ENCODE measurements around the gene HIVEP2. TPM values are rescaled to one million over a fixed set of nuclear protein-coding genes. Genes with fewer than 3 reads are reported as not detected.

Gene HIVEP2
- total and polyA plus RNA-seq, 2 donors (not counting 3 experiments of a cell fraction or from before 2014, with no cell fraction given), result 1.3 to 4.7 TPM

- Histone ChIP-seq H3K27me3 (ENCODE audit: control insufficient read depth in 2 of 2, insufficient read depth in 2 of 2, low read length in 2 of 2) (no peaks in the 10 kb centered on the region), H3K4me3 (replicated peaks in 1 of 3; ENCODE audit: insufficient read depth in 1 of 3, low read depth in 1 of 3, low read length in 3 of 3) (no peak overlapping the region), H3K9ac (replicated peaks; ENCODE audit: extremely low read depth, insufficient read depth, low read length) (no peak overlapping the region), H3K9me1 (replicated peaks; ENCODE audit: control insufficient read depth, extremely low read depth, insufficient read depth, low read length) (no peaks in the 10 kb centered on the region), H3K36me3 (ENCODE audit: control insufficient read depth in 2 of 2, extremely low read depth in 1 of 2, insufficient read depth in 2 of 2, low read length in 2 of 2) (no peaks in the 10 kb centered on the region), H3K4me2 (ENCODE audit: insufficient read depth, low read length) (no peak overlapping the region), H3K79me2 (ENCODE audit: control insufficient read depth, insufficient read depth, low read length) (no peaks in the 10 kb centered on the region), H3K4me1 (ENCODE audit: control insufficient read depth, extremely low read depth, insufficient read depth, low read length) (no peaks in the 10 kb centered on the region), H3K9me3 (replicated peaks; ENCODE audit: control insufficient read depth, insufficient read depth, low read length) (no peaks in the 10 kb centered on the region), H2AFZ (ENCODE audit: low read depth, low read length) (no peak overlapping the region), H3K27ac (ENCODE audit: insufficient read depth, low read depth, low read length) (no peak overlapping the region), H4K20me1 (replicated peaks; ENCODE audit: control insufficient read depth, extremely low read depth, insufficient read depth, low read length) (no peaks in the 10 kb centered on the region)
- DNase-seq (ENCODE audit: low read depth, low spot score) (no peak), FAIRE-seq (no peak)
- intact Hi-C loops (cut with micrococcal nuclease), result no loop called here
- CTCF ChIA-PET, result interaction anchor here (0.7 to 1.6 kb wide), 2 partner anchors 10 to 56 kb away, joined by 3 to 4 read pairs; no protein-coding TSS in a partner anchor
- TF ChIP-seq CTCF (IDR thresholded peaks at IDR 0.05; ENCODE audit: extremely low read depth in 1 of 2, insufficient read depth in 1 of 2, low read depth in 1 of 2, low read length in 2 of 2) (no peak), MYC (IDR thresholded peaks at IDR 0.05; ENCODE audit: low read depth, low read length) (no peak), EZH2 (IDR thresholded peaks at IDR 0.05; ENCODE audit: borderline replicate concordance, low read depth, low read length, severe bottlenecking) (no peak), POLR2A (IDR thresholded peaks at IDR 0.05; ENCODE audit: low read depth, low read length) (no peak), GATA2 (IDR thresholded peaks at IDR 0.05; ENCODE audit: insufficient read depth, insufficient read length, low read depth, low read length) (no peak), FOS (IDR thresholded peaks at IDR 0.05; ENCODE audit: borderline replicate concordance, insufficient read depth, low read length) (no peak), MAX (IDR thresholded peaks at IDR 0.05; ENCODE audit: insufficient read depth, insufficient read length) (no peak), JUN (IDR thresholded peaks at IDR 0.05; ENCODE audit: borderline replicate concordance, insufficient read depth, insufficient read length, low read depth) (no peak), POLR2AphosphoS5 (IDR thresholded peaks at IDR 0.05; ENCODE audit: insufficient read depth, low read depth, low read length) (no peak)
- POLR2A ChIA-PET, result no interaction called here
- no TSS peak for BruUV-seq (replicated peaks)
- dilution Hi-C loops (cut with MboI; ENCODE audit: extremely low pct_ligation_motif_present, low sequenced_read_pairs), result no loop called here
Measured at GRCh38 chr6:142809947-142810346, 135.0 kb downstream of the HIVEP2 start.
